Fibroblast of mammary gland (primary cell): ENCODE data around the gene DLG2.
A peak's percentile ranks its signal among the peaks of the same experiment; 100 is the strongest.

Experiments used
- DNase-seq: peaks from one replicate; pipeline ENCODE4 v3.0.0-alpha.2; 2010; ENCODE audit warnings: low read depth
- H3K4me3 ChIP-seq: 2 replicates; pipeline ENCODE4 v1.5.1; 2011; ENCODE audit warnings: low read depth, mild to moderate bottlenecking, low read length, moderate library complexity; ENCODE audit not compliant: control insufficient read depth
- CTCF ChIP-seq: conservative IDR thresholded peaks from 2 replicates; pipeline ENCODE4 v1.5.1; 2011; ENCODE audit warnings: low read depth, low read length, inconsistent platforms; ENCODE audit not compliant: control insufficient read depth, insufficient read depth

Gene DLG2

DNA sequence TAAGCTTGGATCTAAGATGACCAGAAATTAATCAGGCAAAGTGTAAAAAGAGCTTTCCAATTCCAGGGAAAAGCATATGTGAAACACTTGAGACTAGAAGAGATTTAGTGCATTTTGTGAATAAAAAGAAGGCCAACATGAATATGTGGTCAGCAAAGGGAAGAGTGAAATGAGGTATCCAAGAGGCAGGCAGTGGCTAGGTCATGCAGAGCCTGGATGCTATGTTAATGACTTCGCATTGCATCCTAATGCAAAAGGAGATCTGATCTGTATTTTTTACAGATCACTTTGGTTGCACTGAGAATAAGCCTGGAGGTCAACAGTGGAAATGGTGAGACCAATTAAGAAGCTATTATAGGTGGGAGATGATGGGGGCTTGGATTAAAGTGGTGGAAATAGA, 1699.7 kb downstream of the DLG2 start:
- no peak overlapping the region for H3K4me3 ChIP-seq
- no peak for DNase-seq
- TF ChIP-seq CTCF = no peak

DNA sequence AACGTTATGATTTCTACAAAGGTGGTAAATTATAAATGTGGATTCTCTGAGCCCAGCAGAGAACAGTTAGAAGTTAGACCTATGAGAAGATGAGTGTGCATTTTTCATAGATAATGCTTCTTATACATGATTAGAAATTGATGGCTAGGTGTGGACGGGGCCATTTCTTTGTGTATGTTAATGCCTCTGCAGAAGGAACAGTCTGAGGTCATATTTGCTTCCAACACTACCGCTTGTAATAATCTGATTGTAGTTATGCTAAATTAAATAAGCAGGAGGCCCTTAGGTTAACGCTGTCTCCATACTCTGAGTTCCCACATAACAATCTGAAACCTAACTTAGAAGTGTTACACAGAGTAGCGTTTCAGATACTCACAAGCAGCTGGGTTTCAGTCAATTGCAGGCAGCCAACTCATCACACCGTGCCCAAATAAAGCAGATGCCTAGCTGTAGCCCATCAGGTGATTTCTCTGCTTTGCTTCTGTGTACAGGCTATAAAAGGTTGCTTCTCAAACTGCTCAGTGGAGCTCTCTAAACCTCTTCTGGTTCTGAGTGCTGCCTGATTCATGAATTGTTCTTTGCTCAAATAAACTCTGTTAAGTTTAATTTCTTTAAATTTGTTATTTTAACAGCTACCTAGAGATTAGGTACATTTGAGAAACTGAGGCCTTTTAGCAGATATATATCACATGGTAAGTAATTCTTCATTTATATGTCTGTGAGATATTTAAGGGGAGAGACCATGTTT, 1702.2 kb downstream of the DLG2 start:
- no peak for TF ChIP-seq CTCF
- no peak for DNase-seq
- H3K4me3 ChIP-seq = no peak overlapping the region

DNA sequence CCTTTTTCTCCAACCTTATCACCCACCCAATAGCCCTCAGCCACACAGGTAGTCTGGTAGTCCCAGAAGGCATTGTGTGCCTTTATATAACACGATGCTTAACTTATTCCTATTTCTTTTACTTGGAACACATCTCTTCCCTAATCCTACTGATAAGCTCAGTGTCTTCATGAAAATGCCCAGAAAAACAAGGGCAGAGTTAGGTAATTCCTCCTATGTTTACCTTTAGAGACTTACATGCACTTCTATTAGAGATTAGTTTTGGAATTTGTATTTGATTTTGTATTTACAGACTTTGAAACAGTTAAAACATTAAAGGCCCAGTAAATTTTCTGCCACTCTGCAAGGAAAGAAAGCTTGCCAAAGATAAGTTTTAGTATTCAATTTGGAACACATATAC, 1703.2 kb downstream of the DLG2 start:
- DNase-seq = no peak
- no peak for TF ChIP-seq CTCF

DNA sequence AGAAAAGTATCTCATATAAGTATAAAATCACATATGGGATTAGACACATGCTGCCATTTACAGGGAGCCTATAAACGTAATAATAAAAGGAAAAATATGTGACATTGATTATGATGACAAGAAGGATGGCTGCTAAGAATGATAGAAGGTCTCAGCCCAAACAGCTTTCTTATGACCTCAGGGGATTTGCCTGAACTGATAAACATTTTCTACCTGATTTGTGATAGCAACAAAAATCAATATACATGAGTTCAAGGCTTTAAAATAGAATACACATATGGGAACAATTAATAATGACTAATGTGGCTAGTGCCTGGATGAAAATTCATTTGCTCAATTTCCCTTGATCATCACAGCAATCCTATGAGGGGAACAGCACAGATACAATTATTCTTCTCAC, 1704.2 kb downstream of the DLG2 start:
- peak; percentile 10 for DNase-seq

More for the DNA sequence above, 1703.2 kb downstream of the DLG2 start:
- no peak overlapping the region for H3K4me3 ChIP-seq

DNA sequence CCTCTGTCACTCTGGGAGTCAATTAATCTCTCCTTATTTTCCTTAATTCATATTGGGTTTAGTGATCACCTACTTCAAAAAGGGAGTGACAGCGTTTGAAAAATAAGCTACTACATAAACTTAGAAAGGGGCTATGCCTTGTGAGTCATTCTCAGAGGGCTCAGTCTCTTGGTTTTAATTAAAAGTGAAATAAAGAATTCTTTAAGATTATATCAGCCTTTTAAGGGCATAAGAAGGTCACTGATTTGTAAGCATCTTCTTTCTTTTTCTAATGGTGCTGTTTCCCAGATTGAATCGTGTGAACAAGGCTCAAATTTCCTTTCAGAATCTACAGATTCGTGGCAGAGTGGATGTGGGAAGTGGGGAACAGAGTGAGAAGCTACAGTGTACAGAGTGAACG, 1704.8 kb downstream of the DLG2 start:
- no peak overlapping the region for H3K4me3 ChIP-seq
- TF ChIP-seq CTCF = no peak
- peak; percentile 6 for DNase-seq

More for the DNA sequence above, 1704.2 kb downstream of the DLG2 start:
- H3K4me3 ChIP-seq = no peak overlapping the region
- TF ChIP-seq CTCF = no peak

GRCh38 chr11:83921447-83922192, 1705.5 kb downstream of the DLG2 start:
- no peak for TF ChIP-seq CTCF
- DNase-seq = no peak
- H3K4me3 ChIP-seq = no peak overlapping the region
